Measurements from ENCODE around the gene HS2ST1. TPM values are rescaled to one million over a fixed set of nuclear protein-coding genes. Genes with fewer than 3 reads are reported as not detected.

The HS2ST1 gene
- total and polyA plus RNA-seq, 7 donors, result 2.4 to 13.7 (median 10.0) TPM

DNA sequence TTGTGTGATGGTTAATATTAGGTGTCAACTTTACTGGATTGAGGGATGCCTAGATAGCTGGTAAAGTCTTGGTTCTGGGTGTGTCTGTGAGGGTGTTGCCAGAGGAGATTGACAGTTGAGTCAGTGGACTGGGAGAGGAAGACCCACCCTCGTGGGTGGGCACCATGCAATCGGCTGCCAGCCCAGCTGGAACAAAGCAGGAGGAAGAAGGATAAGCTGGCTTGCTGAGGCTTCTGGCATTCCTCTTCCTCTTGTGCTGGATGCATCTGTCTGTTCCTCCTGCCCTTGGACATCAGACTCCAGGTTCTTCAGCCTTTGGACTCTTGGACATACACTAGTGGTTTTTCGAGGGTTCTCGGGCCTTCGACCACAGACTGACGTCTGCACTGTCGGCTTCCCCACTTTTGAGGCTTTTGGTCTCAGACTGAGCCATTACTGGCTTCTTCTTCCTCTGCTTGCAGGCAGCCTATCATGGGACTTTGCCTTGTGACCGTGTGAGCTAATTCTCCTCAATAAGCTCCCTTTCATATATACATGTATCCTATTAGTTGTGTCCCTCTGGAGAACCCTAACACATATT, 230.0 kb downstream of the HS2ST1 start:
- 69 to 89% methylated on average over 8 of the region's 8 CpGs for WGBS, 2 donors
- H3K9me3 ChIP-seq, result no peaks in the 10 kb centered on the region

GRCh38 chr1:87144981-87145380, 230.5 kb downstream of the HS2ST1 start:
- no peak for TF ChIP-seq POLR2AphosphoS5 (IDR thresholded peaks at IDR 0.05)
- no peak for TF ChIP-seq POLR2A (IDR thresholded peaks at IDR 0.05)
- TF ChIP-seq, protein P1, sequence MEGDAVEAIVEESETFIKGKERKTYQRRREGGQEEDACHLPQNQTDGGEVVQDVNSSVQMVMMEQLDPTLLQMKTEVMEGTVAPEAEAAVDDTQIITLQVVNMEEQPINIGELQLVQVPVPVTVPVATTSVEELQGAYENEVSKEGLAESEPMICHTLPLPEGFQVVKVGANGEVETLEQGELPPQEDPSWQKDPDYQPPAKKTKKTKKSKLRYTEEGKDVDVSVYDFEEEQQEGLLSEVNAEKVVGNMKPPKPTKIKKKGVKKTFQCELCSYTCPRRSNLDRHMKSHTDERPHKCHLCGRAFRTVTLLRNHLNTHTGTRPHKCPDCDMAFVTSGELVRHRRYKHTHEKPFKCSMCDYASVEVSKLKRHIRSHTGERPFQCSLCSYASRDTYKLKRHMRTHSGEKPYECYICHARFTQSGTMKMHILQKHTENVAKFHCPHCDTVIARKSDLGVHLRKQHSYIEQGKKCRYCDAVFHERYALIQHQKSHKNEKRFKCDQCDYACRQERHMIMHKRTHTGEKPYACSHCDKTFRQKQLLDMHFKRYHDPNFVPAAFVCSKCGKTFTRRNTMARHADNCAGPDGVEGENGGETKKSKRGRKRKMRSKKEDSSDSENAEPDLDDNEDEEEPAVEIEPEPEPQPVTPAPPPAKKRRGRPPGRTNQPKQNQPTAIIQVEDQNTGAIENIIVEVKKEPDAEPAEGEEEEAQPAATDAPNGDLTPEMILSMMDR (IDR thresholded peaks at IDR 0.05), result no peak
- TF ChIP-seq EP300 (IDR thresholded peaks at IDR 0.05), result no peak
- intact Hi-C loops (cut with DNase I), result no loop called here
- Histone ChIP-seq H3K4me3 (no peak overlapping the region), H3K9me3 (no peaks in the 10 kb centered on the region), H3K4me1 (no peaks in the 10 kb centered on the region), H3K27ac (no peak overlapping the region), H3K27me3 (no peaks in the 10 kb centered on the region), H3K36me3 (no peaks in the 10 kb centered on the region)
- DNase-seq, result no peak
- WGBS, 2 donors, result 66 to 95% methylated on average over 2 of the region's 2 CpGs

More for the DNA sequence above, 230.0 kb downstream of the HS2ST1 start:
- H3K27me3 ChIP-seq, result no peaks in the 10 kb centered on the region
- H3K4me1 ChIP-seq, result no peaks in the 10 kb centered on the region
- no peak overlapping the region for H3K4me3 ChIP-seq
- no peak overlapping the region for H3K27ac ChIP-seq
- intact Hi-C loops (cut with DNase I), result no loop called here
- TF ChIP-seq POLR2AphosphoS5 (IDR thresholded peaks at IDR 0.05), result no peak
- TF ChIP-seq POLR2A (IDR thresholded peaks at IDR 0.05), result no peak
- TF ChIP-seq, protein P1 (IDR thresholded peaks at IDR 0.05), result no peak
- TF ChIP-seq EP300 (IDR thresholded peaks at IDR 0.05), result no peak
- no peaks in the 10 kb centered on the region for H3K36me3 ChIP-seq
- DNase-seq, result no peak

DNA sequence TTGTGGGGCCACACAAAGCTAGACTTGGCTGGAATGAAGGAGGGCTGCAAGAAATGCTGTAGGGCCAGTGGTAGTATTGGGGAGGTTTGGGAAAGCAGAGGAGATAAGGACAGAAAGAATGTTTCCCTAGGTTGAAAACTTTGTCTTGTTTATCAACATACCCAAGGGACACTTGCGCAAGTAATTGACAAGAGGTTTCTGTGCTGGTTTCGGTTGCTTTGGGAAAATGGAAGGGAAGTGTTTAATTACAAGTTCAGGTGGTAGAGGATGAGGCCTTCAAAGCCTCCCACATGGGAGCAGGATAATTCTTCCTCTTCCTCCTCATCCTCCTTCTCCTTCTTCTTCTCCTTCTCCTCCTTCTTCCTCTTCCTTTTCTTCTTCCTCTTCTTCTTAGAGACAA, 232.1 kb downstream of the HS2ST1 start:
- no peak for DNase-seq
- Histone ChIP-seq H3K36me3 (no peaks in the 10 kb centered on the region), H3K27ac (no peak overlapping the region), H3K4me1 (peaks cover 0 to 5% (median 2%) of the 10 kb centered on the region in 4 donors), H3K9me3 (no peaks in the 10 kb centered on the region), H3K4me3 (no peak overlapping the region), H3K27me3 (no peaks in the 10 kb centered on the region)
- intact Hi-C loops (cut with DNase I), result no loop called here
- WGBS, 2 donors, result 92 to 94% methylated on average over 2 of the region's 2 CpGs
- TF ChIP-seq POLR2A (IDR thresholded peaks at IDR 0.05) (no peak), POLR2AphosphoS5 (IDR thresholded peaks at IDR 0.05) (no peak), EP300 (IDR thresholded peaks at IDR 0.05) (no peak)
- TF ChIP-seq, protein P1 (IDR thresholded peaks at IDR 0.05), result no peak

GRCh38 chr1:87146986-87147385, 232.6 kb downstream of the HS2ST1 start:
- TF ChIP-seq EP300 (IDR thresholded peaks at IDR 0.05) (no peak), POLR2AphosphoS5 (IDR thresholded peaks at IDR 0.05) (no peak), POLR2A (IDR thresholded peaks at IDR 0.05) (no peak)
- TF ChIP-seq, protein P1 (IDR thresholded peaks at IDR 0.05), result no peak

GRCh38 chr1:87147851-87148250, 233.4 kb downstream of the HS2ST1 start:
- no peak for DNase-seq
- Histone ChIP-seq H3K9me3 (no peaks in the 10 kb centered on the region), H3K27ac (peak overlapping the region in 1 of 4 donors; percentile 2), H3K27me3 (no peaks in the 10 kb centered on the region), H3K4me3 (no peak overlapping the region), H3K4me1 (peaks cover 0 to 17% (median 5%) of the 10 kb centered on the region in 4 donors), H3K36me3 (no peaks in the 10 kb centered on the region)
- 40 to 88% methylated on average over 3 of the region's 3 CpGs for WGBS, 2 donors
- intact Hi-C loops (cut with DNase I), result no loop called here
- TF ChIP-seq POLR2A (IDR thresholded peaks at IDR 0.05) (no peak), EP300 (IDR thresholded peaks at IDR 0.05) (no peak), POLR2AphosphoS5 (IDR thresholded peaks at IDR 0.05) (no peak)
- TF ChIP-seq, protein P1 (IDR thresholded peaks at IDR 0.05), result no peak

More at GRCh38 chr1:87146986-87147385, 232.6 kb downstream of the HS2ST1 start:
- Histone ChIP-seq H3K4me1 (peaks cover 0 to 10% (median 4%) of the 10 kb centered on the region in 4 donors), H3K27me3 (no peaks in the 10 kb centered on the region), H3K9me3 (no peaks in the 10 kb centered on the region), H3K27ac (no peak overlapping the region), H3K4me3 (no peak overlapping the region), H3K36me3 (no peaks in the 10 kb centered on the region)
- WGBS, 2 donors, result 45 to 95% methylated on average over 2 of the region's 2 CpGs
- DNase-seq, result no peak
- intact Hi-C loops (cut with DNase I), result no loop called here

Data from sigmoid colon (tissue), 7 donors.